HepG2 (cell line): ENCODE data around the gene KIF3C. TPM values are rescaled to one million over a fixed set of nuclear protein-coding genes. Genes with fewer than 3 reads are reported as not detected.

Source experiments
- ATAC-seq: fragments of 200-7000 bp; cut with Tn5 transposase; 3 replicates; pipeline ENCODE4 v1.9.1; 2020; ENCODE audit warnings: mild to moderate bottlenecking, moderate library complexity
- BruUV-seq: library from RNA; stranded (reverse); fragments of 400-500 nt; replicated peaks from 2 replicates; lab custom pipeline; 2021; lab: Mats Ljungman, UMichigan
- CTCF ChIA-PET: fragments of 300-600 bp; formaldehyde crosslinking; extraction: SDS; loops from one replicate; lab custom pipeline; 2021; ENCODE audit warnings: low total read pairs, inconsistent platforms, low intra/inter-chr PET ratio; lab: Yijun Ruan, JAX
- POLR2A ChIA-PET: fragments of 350-600 bp; sonication (Branson Sonifier 250); formaldehyde crosslinking; loops from one replicate; lab custom pipeline; 2020; ENCODE audit warnings: antibody characterized with exemption, inconsistent platforms; lab: Yijun Ruan, JAX
- DNase-seq: peaks from one replicate; pipeline ENCODE4 v3.0.0-alpha.2; 2015; ENCODE audit warnings: low spot score
- FAIRE-seq: peaks from 3 replicates; lab custom pipeline; 2011; peaks lifted over from hg19 to GRCh38; lab: Jason Lieb, UNC
- H2AFZ ChIP-seq: one replicate; pipeline ENCODE4 v1.6.1; 2011; ENCODE audit warnings: low read length, inconsistent platforms
- H3K27ac ChIP-seq: fragments of 300-600 bp; 3 replicates; pipeline ENCODE4 v1.8.0; 2011; ENCODE audit warnings: mixed run types, mild to moderate bottlenecking, mixed read lengths, low read length, inconsistent platforms; ENCODE audit not compliant: insufficient read depth; ENCODE audit errors: extremely low read length
- H3K27me3 ChIP-seq, 2 experiments: fragments of 200-600 bp in 1 of 2; 2 replicates in 1 of 2; 3 replicates in 1 of 2; pipeline versions ENCODE4 v1.6.0 to v1.8.0; 2011; ENCODE audit warnings: low read length in 2 of 2, mild to moderate bottlenecking in 2 of 2, moderate library complexity in 2 of 2, inconsistent platforms in 1 of 2; ENCODE audit not compliant: insufficient read depth in 2 of 2, control insufficient read depth in 1 of 2
- H3K36me3 ChIP-seq, 2 experiments: fragments of 200-600 bp in 1 of 2; replicated peaks in 1 of 2; 2 replicates in 1 of 2; 3 replicates in 1 of 2; pipeline versions ENCODE4 v1.5.1 to v1.8.0; 2011; ENCODE audit warnings: low read length in 2 of 2, inconsistent platforms in 1 of 2; ENCODE audit not compliant: insufficient read depth in 2 of 2, control insufficient read depth in 1 of 2
- H3K4me1 ChIP-seq: 2 replicates; pipeline ENCODE4 v1.5.1; 2012; ENCODE audit warnings: low read length, inconsistent platforms; ENCODE audit not compliant: insufficient read depth
- H3K4me2 ChIP-seq: 2 replicates; pipeline ENCODE4 v1.6.0; 2011; ENCODE audit warnings: low read depth, low read length, inconsistent platforms
- H3K4me3 ChIP-seq, 3 experiments: fragments of 200-600 bp in 1 of 3; sonication (generic), shearing (Covaris generic) in 1 of 3; replicated peaks in 1 of 3; 2 replicates each; pipeline ENCODE4 v1.5.1; 2011 to 2016; ENCODE audit warnings: low read length in 3 of 3, inconsistent platforms in 2 of 3, low read depth in 2 of 3, mild to moderate bottlenecking in 2 of 3, control low read depth in 1 of 3, mixed read lengths in 1 of 3; ENCODE audit not compliant: insufficient read depth in 1 of 3
- H3K79me2 ChIP-seq: one replicate; pipeline ENCODE4 v1.6.1; 2011; ENCODE audit warnings: low read length, inconsistent platforms; ENCODE audit not compliant: insufficient read depth
- H3K9ac ChIP-seq: 2 replicates; pipeline ENCODE4 v1.6.0; 2011; ENCODE audit warnings: mild to moderate bottlenecking, low read depth, low read length, inconsistent platforms; ENCODE audit not compliant: insufficient read depth
- H3K9me3 ChIP-seq: 2 replicates; pipeline ENCODE4 v1.5.1; 2012; ENCODE audit warnings: mild to moderate bottlenecking, low read length
- H4K20me1 ChIP-seq: 2 replicates; pipeline ENCODE4 v1.6.0; 2011; ENCODE audit warnings: inconsistent platforms, mild to moderate bottlenecking, low read length, moderate library complexity; ENCODE audit not compliant: insufficient read depth
- CREB1 ChIP-seq, 2 experiments: fragments of 450-650 bp in 1 of 2; IDR thresholded peaks; 2 replicates each; pipeline ENCODE4 v1.6.1; 2016 to 2017; ENCODE audit warnings: control low read depth in 1 of 2, mild to moderate bottlenecking in 1 of 2, missing compliant biosample characterization in 1 of 2, missing genetic modification characterization in 1 of 2
- GABPA ChIP-seq, 2 experiments: IDR thresholded peaks; 2 replicates each; pipeline ENCODE4 v1.6.1; 2011 to 2016; ENCODE audit warnings: low read depth in 2 of 2, low read length in 1 of 2, missing biosample characterization in 1 of 2, missing genetic modification characterization in 1 of 2
- GATA4 ChIP-seq: sonication (generic); IDR thresholded peaks from 2 replicates; pipeline ENCODE4 v1.6.1; 2016; ENCODE audit warnings: antibody characterized with exemption, low read depth, borderline replicate concordance
- HNF4A ChIP-seq: sonication (generic); formaldehyde crosslinking; IDR thresholded peaks from 2 replicates; pipeline ENCODE4 v1.4.0; 2020; ENCODE audit warnings: missing genetic modification reagents
- HNF4G ChIP-seq, 2 experiments: sonication (generic) in 1 of 2; formaldehyde crosslinking in 1 of 2; IDR thresholded peaks; 2 replicates each; pipeline versions ENCODE4 v1.4.0 to v1.6.1; 2011 to 2020; ENCODE audit warnings: borderline replicate concordance in 2 of 2, low read depth in 2 of 2, mild to moderate bottlenecking in 2 of 2, low read length in 1 of 2, missing genetic modification reagents in 1 of 2, moderate library complexity in 1 of 2
- HOXD1 ChIP-seq: sonication (generic); formaldehyde crosslinking; IDR thresholded peaks from 2 replicates; pipeline ENCODE4 v1.5.0; 2020; ENCODE audit warnings: missing genetic modification reagents
- IRF2 ChIP-seq: IDR thresholded peaks from 2 replicates; pipeline ENCODE4 v1.6.1; 2018; ENCODE audit warnings: missing genetic modification reagents, missing compliant biosample characterization
- KDM6A ChIP-seq: IDR thresholded peaks from 2 replicates; pipeline ENCODE4 v1.6.1; 2016; ENCODE audit warnings: low read depth
- KLF11 ChIP-seq: IDR thresholded peaks from 2 replicates; pipeline ENCODE4 v1.6.1; 2016; ENCODE audit warnings: missing compliant biosample characterization
- MAZ ChIP-seq, 2 experiments: sonication (generic) in 1 of 2; formaldehyde crosslinking in 1 of 2; IDR thresholded peaks; 2 replicates each; pipeline versions ENCODE4 v1.5.0 to v1.6.1; 2012 to 2020; ENCODE audit warnings: low read depth in 2 of 2, mild to moderate bottlenecking in 2 of 2, borderline replicate concordance in 1 of 2, improper control_type of control experiment in 1 of 2, low read length in 1 of 2, missing genetic modification reagents in 1 of 2, moderate library complexity in 1 of 2
- MED1 ChIP-seq: sonication (generic); formaldehyde crosslinking; IDR thresholded peaks from 2 replicates; pipeline ENCODE4 v1.4.0; 2020; ENCODE audit warnings: missing genetic modification reagents
- MTA1 ChIP-seq: sonication (generic); formaldehyde crosslinking; IDR thresholded peaks from 2 replicates; pipeline ENCODE4 v1.4.0; 2020; ENCODE audit warnings: missing genetic modification reagents, mild to moderate bottlenecking, borderline replicate concordance
- MXI1 ChIP-seq: IDR thresholded peaks from 3 replicates; pipeline ENCODE4 v1.6.1; 2012; ENCODE audit warnings: low read depth, low read length, inconsistent platforms, borderline replicate concordance
- NBN ChIP-seq: fragments of 450-650 bp; conservative IDR thresholded peaks from 2 replicates; pipeline ENCODE4 v1.6.1; 2017
- RARA ChIP-seq: IDR thresholded peaks from 2 replicates; pipeline ENCODE4 v1.6.1; 2016; ENCODE audit warnings: missing genetic modification reagents, missing compliant biosample characterization
- ZBTB7B ChIP-seq: sonication (generic); formaldehyde crosslinking; IDR thresholded peaks from 2 replicates; pipeline ENCODE4 v1.4.0; 2020; ENCODE audit warnings: missing genetic modification reagents
- ZFX ChIP-seq: sonication (generic); formaldehyde crosslinking; IDR thresholded peaks from 2 replicates; pipeline ENCODE4 v1.4.0; 2020; ENCODE audit warnings: mild to moderate bottlenecking, low read depth, missing genetic modification reagents, moderate library complexity
- ZNF20 ChIP-seq: sonication (generic); formaldehyde crosslinking; IDR thresholded peaks from 2 replicates; pipeline ENCODE4 v1.4.0; 2020; ENCODE audit warnings: mild to moderate bottlenecking, moderate library complexity, missing genetic modification reagents
- ZNF44 ChIP-seq: sonication (generic); formaldehyde crosslinking; IDR thresholded peaks from 2 replicates; pipeline ENCODE4 v1.5.1; 2020; ENCODE audit warnings: mild to moderate bottlenecking, missing genetic modification reagents
- ZNF652 ChIP-seq: IDR thresholded peaks from 2 replicates; pipeline ENCODE4 v1.6.1; 2016; ENCODE audit warnings: low read depth, borderline replicate concordance
- WGBS: methylation state at CpG from one replicate; pipeline ENCODE4 v1.1.6; 2017; ENCODE audit warnings: low lambda C conversion rate; 5-methylcytosine and 5-hydroxymethylcytosine counted together
- in situ Hi-C: cut with HindIII; loops from 2 replicates; pipeline ENCODE4 v1.10.0; 2017; ENCODE audit warnings: low pct_unique_long_range_greater_than_20kb; ENCODE audit not compliant: extremely low pct_ligation_motif_present
- intact Hi-C: fragments of 100-400 bp; cut with micrococcal nuclease; formaldehyde crosslinking; loops from one replicate; pipeline ENCODE4 v1.10.0; 2022; ENCODE audit not compliant: unreplicated experiment
- polyA plus RNA-seq, 8 experiments: library from polyadenylated mRNA; depleted of rRNA in 3 of 8; stranded (reverse) in 7 of 8; unstranded in 1 of 8; fragments of >200 nt; fragmentation: Illumina TruSeq in 4 of 8; extraction: Trizol in 4 of 8; gene quantifications; 2 replicates each; pipeline versions ENCODE4 v1.2.1 to v1.2.3, GENCODE V29; 2011 to 2016; ENCODE audit warnings: low read depth in 4 of 8, missing spikeins in 1 of 8, mixed read lengths in 1 of 8; ENCODE audit not compliant: insufficient read depth in 1 of 8
- total RNA-seq, 5 experiments: library from RNA; depleted of rRNA; stranded (reverse); fragments of >200 nt; fragmentation: Illumina TruSeq; extraction: Trizol; gene quantifications; 2 replicates each; pipeline ENCODE4 v1.2.3, GENCODE V29; 2016; ENCODE audit warnings: low read depth in 1 of 5
- TF ChIP-seq, protein P1 (sequence below): sonication (generic); formaldehyde crosslinking; conservative IDR thresholded peaks from 2 replicates; pipeline ENCODE4 v1.4.0; 2020; ENCODE audit warnings: mild to moderate bottlenecking, missing genetic modification reagents, moderate library complexity
- TF ChIP-seq, protein P2 (sequence below): IDR thresholded peaks from 2 replicates; pipeline ENCODE4 v1.6.1; 2012; ENCODE audit warnings: inconsistent platforms

Gene KIF3C
- total and polyA plus RNA-seq, 2 of the 13 experiments (the other 11 are each of a cell fraction or from before 2014, with no cell fraction given), result 3.6 to 4.9 TPM

DNA sequence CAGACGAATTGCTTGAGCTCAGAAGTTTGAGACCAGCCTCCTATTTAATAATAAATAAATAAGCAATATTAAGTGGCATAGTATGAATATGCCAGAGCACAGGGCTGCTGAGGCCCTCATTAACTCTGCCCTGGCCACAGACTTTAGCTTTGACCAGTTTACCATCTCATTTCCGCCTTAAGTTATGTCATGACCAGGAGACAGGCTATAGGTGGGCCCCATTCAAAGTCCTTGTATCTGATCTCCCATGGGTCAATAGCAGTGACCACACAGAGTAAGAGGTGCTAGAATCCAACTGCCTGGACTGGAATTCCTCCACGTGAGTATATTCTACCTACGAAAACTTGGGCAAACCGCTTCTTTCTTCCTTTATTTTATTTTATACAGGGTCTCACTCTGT is 90.6 kb downstream of the KIF3C start:
- FAIRE-seq (no peak), DNase-seq (peak; percentile 61), ATAC-seq (peak; percentile 71)
- no peaks in the 10 kb centered on the region for H3K9me3 ChIP-seq
- 0 out of 6 replicates have a peak overlapping the region, but pooled peaks of 1 of the 3 experiments have one; percentile 17 for H3K4me3 ChIP-seq
- H2AFZ ChIP-seq, result peak overlapping the region; percentile 22
- H3K4me1 ChIP-seq, result peaks cover 62% of the 10 kb centered on the region
- CTCF ChIA-PET, result no interaction called here
- H3K79me2 ChIP-seq, result no peaks in the 10 kb centered on the region
- no peak overlapping the region for H3K9ac ChIP-seq
- H3K4me2 ChIP-seq, result peak overlapping the region; percentile 43
- BruUV-seq, result no TSS peak
- in situ Hi-C loops (no loop called here), intact Hi-C loops (no loop called here)
- no peaks in the 10 kb centered on the region for H3K27me3 ChIP-seq
- H4K20me1 ChIP-seq, result no peaks in the 10 kb centered on the region
- WGBS, result 29% methylated on average over 5 of the region's 5 CpGs
- peak overlapping the region; percentile 46 for H3K27ac ChIP-seq
- H3K36me3 ChIP-seq, result no peaks in the 10 kb centered on the region
- POLR2A ChIA-PET, result interaction anchor here (6.6 kb wide), 1 partner anchor 12 kb away, joined by 45 read pairs; the partner anchor contains the start of gene ASXL2
- TF ChIP-seq, protein P1, sequence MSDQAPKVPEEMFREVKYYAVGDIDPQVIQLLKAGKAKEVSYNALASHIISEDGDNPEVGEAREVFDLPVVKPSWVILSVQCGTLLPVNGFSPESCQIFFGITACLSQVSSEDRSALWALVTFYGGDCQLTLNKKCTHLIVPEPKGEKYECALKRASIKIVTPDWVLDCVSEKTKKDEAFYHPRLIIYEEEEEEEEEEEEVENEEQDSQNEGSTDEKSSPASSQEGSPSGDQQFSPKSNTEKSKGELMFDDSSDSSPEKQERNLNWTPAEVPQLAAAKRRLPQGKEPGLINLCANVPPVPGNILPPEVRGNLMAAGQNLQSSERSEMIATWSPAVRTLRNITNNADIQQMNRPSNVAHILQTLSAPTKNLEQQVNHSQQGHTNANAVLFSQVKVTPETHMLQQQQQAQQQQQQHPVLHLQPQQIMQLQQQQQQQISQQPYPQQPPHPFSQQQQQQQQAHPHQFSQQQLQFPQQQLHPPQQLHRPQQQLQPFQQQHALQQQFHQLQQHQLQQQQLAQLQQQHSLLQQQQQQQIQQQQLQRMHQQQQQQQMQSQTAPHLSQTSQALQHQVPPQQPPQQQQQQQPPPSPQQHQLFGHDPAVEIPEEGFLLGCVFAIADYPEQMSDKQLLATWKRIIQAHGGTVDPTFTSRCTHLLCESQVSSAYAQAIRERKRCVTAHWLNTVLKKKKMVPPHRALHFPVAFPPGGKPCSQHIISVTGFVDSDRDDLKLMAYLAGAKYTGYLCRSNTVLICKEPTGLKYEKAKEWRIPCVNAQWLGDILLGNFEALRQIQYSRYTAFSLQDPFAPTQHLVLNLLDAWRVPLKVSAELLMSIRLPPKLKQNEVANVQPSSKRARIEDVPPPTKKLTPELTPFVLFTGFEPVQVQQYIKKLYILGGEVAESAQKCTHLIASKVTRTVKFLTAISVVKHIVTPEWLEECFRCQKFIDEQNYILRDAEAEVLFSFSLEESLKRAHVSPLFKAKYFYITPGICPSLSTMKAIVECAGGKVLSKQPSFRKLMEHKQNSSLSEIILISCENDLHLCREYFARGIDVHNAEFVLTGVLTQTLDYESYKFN (CRISPR knock-in tag), result peak; percentile 61
- TF ChIP-seq ZFX (CRISPR knock-in tag), result no peak
- no peak for TF ChIP-seq GABPA (IDR thresholded peaks at IDR 0.05; ENCODE audit: low read depth, low read length)
- peak; percentile 44; the same call in 1 of the 2 replicates for TF ChIP-seq GABPA (CRISPR knock-in tag; IDR thresholded peaks at IDR 0.05; ENCODE audit: low read depth)
- peak; percentile 31; the same call in 1 of the 2 replicates for TF ChIP-seq KDM6A
- peak; percentile 28; the same call in 1 of the 2 replicates for TF ChIP-seq HNF4A
- TF ChIP-seq ZNF20 (CRISPR knock-in tag), result no peak
- no peak for TF ChIP-seq MXI1
- TF ChIP-seq CREB1 (IDR thresholded peaks at IDR 0.05), result no peak
- TF ChIP-seq CREB1 (CRISPR knock-in tag; IDR thresholded peaks at IDR 0.05), result peak; percentile 23; the same call in 1 of the 2 replicates
- TF ChIP-seq HNF4G (IDR thresholded peaks at IDR 0.05; ENCODE audit: borderline replicate concordance, low read depth, low read length), result peak; percentile 30; the same call in 1 of the 2 replicates
- TF ChIP-seq HNF4G (CRISPR knock-in tag; IDR thresholded peaks at IDR 0.05; ENCODE audit: borderline replicate concordance, low read depth), result no peak
- TF ChIP-seq ZBTB7B (CRISPR knock-in tag), result 0 out of 2 replicates have a peak, but pooled peaks have one; percentile 33
- no peak for TF ChIP-seq GATA4
- TF ChIP-seq MED1 (CRISPR knock-in tag), result peak; percentile 26; the same call in 1 of the 2 replicates
- no peak for TF ChIP-seq MTA1 (CRISPR knock-in tag)
- no peak for TF ChIP-seq HOXD1
- 0 out of 2 replicates have a peak, but pooled peaks have one; percentile 27 for TF ChIP-seq RARA (CRISPR knock-in tag)
- TF ChIP-seq KLF11 (CRISPR knock-in tag), result no peak
- TF ChIP-seq ZNF652, result peak; percentile 84
- TF ChIP-seq MAZ (IDR thresholded peaks at IDR 0.05; ENCODE audit: borderline replicate concordance, low read depth, low read length), result no peak
- TF ChIP-seq MAZ (CRISPR knock-in tag; IDR thresholded peaks at IDR 0.05; ENCODE audit: low read depth), result 0 out of 2 replicates have a peak, but pooled peaks have one; percentile 36
- TF ChIP-seq IRF2 (CRISPR knock-in tag), result peak; percentile 30; the same call in 1 of the 2 replicates
- no peak for TF ChIP-seq ZNF44 (CRISPR knock-in tag)
- TF ChIP-seq, protein P2, sequence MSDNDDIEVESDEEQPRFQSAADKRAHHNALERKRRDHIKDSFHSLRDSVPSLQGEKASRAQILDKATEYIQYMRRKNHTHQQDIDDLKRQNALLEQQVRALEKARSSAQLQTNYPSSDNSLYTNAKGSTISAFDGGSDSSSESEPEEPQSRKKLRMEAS, result 0 out of 2 replicates have a peak, but pooled peaks have one; percentile 29
- no peak for TF ChIP-seq NBN
